ENCODE data around the gene MTMR12.

The MTMR12 gene

DNA sequence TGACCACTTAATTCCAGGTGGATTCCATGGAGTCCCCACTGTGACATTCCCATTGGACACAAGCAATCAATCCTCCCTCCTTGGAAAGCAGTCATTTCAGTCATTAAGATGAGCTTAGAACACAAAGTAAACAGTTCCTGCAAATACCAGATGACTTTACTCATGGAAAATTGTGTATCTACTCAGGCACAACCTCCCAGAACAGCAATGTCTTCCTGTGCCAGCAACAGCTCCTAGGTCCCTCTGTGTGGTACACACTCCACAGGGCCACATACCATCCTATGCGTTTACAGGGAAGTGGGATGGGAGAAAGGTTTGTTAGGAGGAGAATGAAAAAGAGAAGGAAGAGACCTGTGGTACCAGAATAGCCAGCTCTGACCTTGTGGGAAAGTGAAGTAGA is 53.7 kb downstream of the MTMR12 start:
- FAIRE-seq (no peak), DNase-seq (ENCODE audit: insufficient read length, low spot score) (no peak)
- no peak for TF ChIP-seq CTCF (IDR thresholded peaks at IDR 0.05; ENCODE audit: insufficient read depth, missing control alignments)

- no peak for TF ChIP-seq CTCF (IDR thresholded peaks at IDR 0.05; ENCODE audit: insufficient read depth, missing control alignments)
- no peak for FAIRE-seq
- peak; percentile 31 for DNase-seq (ENCODE audit: insufficient read length, low spot score)
These were observed 54.3 kb downstream of the MTMR12 start for GRCh38 chr5:32258424-32258823.

DNA sequence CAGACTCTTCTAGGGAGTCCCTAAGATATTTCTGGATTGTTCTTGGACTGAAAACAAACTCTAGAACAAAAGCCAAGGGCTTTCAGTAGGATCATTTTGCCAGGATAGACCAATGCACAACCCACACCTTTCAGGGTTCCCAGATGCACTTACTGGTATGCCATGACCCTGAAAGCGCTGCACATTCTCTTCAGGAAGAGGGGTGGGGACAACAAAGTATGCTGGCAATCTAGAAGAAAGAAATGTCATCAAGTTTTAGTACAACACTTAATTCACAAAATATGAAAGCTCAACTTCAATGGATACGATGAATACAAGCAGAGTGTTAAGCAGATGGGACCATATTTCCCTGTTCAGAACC is 57.2 kb downstream of the MTMR12 start:
- FAIRE-seq (no peak), DNase-seq (ENCODE audit: insufficient read length, low spot score) (no peak)
- no peak for TF ChIP-seq CTCF (IDR thresholded peaks at IDR 0.05; ENCODE audit: insufficient read depth, missing control alignments)

GRCh38 chr5:32254881-32255539 is 57.7 kb downstream of the MTMR12 start:
- DNase-seq (ENCODE audit: insufficient read length, low spot score), result no peak
- no peak for TF ChIP-seq CTCF (IDR thresholded peaks at IDR 0.05; ENCODE audit: insufficient read depth, missing control alignments)

GRCh38 chr5:32251871-32252458 is 60.8 kb downstream of the MTMR12 start:
- FAIRE-seq, result no peak
- DNase-seq (ENCODE audit: insufficient read length, low spot score), result no peak
- no peak for TF ChIP-seq CTCF (IDR thresholded peaks at IDR 0.05; ENCODE audit: insufficient read depth, missing control alignments)

More at GRCh38 chr5:32254881-32255539, 57.7 kb downstream of the MTMR12 start:
- peak; percentile 56 for FAIRE-seq

DNA sequence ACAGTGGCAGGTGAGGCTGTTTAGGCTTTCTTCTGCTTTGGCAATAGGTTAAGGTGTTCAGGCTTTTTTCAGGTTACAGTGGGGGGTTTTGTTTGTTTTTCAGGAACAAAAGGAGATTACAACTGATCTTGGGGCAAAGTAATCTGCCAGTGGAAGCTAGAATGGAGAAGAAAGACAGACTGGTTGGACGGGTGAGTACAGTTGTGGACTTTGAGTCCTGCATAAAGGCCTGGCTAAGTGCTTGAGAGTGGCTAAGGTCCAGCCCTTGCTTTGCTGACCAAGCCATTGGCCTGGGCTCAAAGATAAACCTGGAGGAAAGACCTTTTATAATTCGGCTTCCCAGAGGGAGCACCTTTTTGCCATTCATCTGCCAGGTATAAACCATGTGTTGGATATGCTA is 63.1 kb downstream of the MTMR12 start:
- no peak for DNase-seq (ENCODE audit: insufficient read length, low spot score)
- no peak for TF ChIP-seq CTCF (IDR thresholded peaks at IDR 0.05; ENCODE audit: insufficient read depth, missing control alignments)
- no peak for FAIRE-seq

GRCh38 chr5:32245742-32246141 is 67.0 kb downstream of the MTMR12 start:
- no peak for TF ChIP-seq CTCF (IDR thresholded peaks at IDR 0.05; ENCODE audit: insufficient read depth, missing control alignments)
- DNase-seq (ENCODE audit: insufficient read length, low spot score) (no peak), FAIRE-seq (no peak)

Measured in D721Med (cell line).